ENCODE results near the gene STAU1.
"Not testable (repeated sequence)": the region's sequence is repeated elsewhere in the genome, so short reads cannot be mapped to it uniquely, and the experiment has no call there.

Gene STAU1

DNA sequence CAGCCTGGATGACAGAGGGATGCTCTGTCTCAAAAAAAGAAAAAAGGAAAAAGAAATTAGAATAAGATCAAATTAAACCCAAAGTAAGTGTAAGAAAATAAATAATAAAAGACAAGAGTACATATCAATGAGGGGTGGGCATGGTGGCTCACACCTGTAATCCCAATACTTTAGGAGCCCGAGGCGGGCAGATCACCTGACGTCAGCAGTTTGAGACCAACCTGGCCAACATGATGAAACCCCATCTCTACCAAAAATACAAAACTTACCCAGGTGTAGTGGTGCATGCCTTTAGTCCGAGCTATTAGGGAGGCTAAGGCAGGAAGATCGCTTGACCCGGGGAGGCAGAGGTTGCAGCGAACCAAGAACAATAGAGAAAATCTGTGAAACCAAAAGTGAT lies 14.9 kb upstream of the STAU1 start:
- DNase-seq = no peak

GRCh38 chr20:49199729-49200293 lies 11.7 kb upstream of the STAU1 start:
- no peak for DNase-seq

- not testable (repeated sequence) for DNase-seq
Measured at GRCh38 chr20:49192944-49193518, 4.9 kb upstream of the STAU1 start.

DNA sequence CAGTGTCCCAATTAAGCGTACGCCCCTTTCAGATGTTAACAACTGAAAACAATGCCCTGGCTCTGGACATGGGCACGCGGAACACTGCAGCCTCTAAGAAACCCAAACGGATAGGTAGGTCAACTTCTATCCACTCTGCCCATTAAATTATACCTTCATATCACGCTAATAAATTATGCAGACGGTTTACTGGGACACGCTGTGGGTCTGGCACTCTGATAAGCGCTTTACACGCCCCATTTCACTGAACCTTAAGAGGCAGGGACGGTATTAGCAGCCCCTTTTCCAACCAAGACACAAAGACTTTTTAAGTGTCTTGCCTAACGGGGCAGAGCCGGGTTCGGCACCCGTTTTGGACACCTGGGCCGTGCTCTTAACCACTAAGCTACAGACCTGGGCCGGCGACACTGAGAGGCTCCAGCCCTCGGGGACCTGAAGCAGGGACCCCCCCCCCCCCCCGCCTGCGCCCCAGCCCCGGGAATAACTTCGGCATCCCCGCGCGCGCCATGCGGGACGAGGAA lies 744 bp downstream of the STAU1 start:
- no peak for DNase-seq

DNA sequence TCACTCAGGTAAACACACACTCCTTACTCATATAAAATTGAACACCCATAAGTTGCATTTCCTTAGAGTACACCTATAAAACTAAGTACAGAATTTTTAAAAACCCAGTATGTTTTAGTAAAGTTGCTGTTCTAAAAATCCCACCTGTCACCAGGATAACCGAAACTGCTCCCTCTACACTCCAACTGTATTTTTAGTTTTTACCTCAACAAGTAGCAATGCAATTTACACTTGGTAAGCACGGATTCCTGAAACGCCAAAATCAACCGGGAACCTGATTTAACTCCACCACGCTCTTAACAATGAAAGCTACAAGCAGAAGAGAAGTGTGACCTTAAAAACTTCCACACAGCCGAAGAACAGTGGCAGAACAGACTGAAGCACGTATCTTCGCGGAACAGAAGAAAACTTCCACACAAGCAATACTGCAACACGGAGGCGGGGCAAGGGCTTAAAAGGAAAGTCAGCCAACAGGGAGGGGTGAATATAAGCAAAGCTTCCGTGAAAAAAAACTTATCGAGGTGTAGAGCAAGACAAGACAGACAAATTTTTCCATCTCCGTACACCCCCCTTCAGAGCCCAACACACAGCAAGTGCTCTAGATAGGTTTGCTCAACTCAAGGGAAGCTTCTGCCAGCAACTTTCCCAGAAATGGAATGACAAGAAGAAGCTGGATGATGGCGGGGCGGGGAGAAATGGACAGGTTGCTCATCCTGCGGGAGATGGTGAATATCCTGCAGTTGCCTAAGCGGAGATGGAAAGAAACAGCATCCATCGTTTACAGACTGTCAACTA lies 1.4 kb downstream of the STAU1 start:
- DNase-seq = peak; percentile 37

DNA sequence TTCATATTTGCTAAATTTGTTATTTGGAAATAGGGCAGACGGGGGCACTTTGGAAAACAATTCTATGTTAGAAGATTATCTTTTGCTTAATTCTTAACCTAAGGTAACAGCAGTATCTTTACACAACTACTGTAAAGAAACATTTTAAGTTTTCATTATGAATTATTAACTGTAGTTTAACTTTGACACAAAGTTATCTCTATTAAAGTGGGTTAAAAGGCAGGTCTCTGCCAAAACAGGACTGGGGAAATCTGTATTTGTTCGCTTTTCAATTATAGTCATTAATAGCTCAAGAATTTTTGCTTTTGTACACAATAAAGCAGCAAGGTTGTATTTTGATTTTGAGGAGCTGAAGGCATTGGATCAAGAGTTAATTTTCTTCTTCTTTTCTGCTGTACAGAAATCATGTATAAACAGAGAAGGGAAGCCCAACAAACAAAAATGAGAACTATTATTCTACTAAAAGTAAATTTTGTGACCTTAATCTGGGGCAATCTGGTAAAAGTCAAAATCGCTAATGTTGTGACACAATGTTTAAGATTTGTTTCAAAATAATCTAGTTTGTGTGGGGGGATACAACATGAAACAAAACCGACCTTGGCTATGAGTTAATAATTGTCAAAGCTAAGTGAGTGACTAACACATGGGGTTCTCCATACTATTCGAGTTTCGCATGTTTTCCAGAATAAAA lies 2.9 kb downstream of the STAU1 start:
- no peak for DNase-seq

- no peak for DNase-seq
Measured at GRCh38 chr20:49184691-49185070, 3.5 kb downstream of the STAU1 start.

- not testable (repeated sequence) for DNase-seq
Measured at GRCh38 chr20:49184084-49184501, 4.0 kb downstream of the STAU1 start.

DNA sequence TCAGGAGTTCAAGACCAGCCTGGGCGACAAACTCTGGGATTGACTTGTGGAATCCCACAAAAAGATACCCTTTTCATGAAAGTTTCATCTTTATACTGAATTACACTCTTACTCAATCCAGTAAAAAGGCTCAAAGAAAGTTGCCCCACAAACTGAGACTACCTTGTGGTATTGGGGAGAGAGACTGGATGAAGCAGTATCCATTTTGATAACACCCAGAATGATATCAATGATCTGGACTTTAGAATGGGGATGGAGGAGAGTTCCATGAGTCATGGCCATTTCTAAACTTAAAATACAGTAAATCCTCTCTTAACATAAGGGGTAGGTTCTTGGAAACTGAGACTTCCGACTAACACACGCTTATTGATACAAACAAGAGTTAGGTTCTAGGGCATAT lies 4.7 kb downstream of the STAU1 start:
- no peak for DNase-seq

DNA sequence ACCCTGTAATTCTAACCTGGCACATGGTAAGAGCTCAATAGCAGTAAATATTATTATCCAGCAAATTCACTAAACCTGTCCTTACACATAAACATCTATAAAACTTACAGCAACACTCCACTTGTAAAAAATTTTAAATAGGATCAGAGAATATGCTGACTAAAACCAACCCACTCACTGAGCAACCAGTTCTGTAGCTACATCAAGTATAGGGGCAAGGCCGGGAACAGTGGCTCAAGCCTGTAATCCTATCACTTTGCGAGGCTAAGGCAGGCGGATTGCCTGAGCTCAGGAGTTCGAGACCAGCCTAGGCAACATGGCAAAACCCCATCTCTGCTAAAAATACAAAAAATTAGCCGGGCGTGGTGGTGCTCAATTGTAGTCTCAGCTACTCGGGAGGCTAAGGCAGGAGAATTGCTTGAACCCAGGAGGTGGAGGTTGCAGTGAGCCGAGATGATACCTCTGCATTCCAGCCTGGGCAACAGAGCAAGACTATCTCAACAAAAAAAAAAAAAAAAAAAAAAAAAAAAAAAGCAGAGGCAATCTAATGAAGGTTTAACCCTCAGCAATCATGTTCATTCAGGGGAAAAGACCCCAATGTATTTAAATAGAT lies 6.8 kb downstream of the STAU1 start:
- DNase-seq = no peak

DNA sequence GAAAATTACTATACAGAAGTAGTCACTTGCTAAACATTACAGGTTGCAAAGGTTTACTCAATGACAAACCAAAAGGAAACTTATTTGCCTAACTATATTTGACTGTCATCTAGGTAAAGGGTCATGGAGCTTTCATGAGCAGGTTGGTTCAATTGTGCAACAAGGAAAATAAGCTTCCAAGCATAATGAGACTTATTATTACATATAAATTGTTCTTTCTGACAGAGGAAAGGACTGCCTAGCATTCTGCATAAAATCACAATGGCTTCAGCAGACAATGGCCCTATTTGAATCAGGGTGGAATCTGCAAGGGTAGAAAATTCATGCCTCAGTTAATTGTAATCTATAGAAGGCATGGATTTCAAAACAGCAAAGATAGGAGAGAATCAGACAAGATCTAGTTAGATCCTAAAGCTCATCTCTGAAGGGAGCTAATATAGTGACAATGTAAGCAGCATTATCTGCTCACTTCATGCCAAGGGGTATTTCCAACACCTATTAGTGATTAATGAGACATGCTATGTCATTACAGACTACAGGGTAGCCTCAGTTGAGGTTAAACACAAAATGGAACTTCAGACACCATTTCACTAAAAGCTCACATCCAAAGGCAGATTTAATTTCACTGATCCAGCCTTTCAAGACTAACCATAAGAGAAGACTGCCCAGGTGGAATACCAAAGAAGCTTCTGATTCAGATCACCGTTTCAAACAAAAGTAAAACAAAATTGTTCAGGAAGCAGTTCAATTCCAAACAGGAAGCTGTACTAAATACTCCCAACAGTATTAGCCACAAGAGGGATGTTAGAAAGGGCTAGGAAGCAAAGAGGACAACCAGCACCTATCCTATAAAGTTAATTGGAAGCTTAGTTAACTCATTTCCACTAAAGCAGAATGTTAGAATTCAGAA lies 8.5 kb downstream of the STAU1 start:
- DNase-seq = peak; percentile 20

DNA sequence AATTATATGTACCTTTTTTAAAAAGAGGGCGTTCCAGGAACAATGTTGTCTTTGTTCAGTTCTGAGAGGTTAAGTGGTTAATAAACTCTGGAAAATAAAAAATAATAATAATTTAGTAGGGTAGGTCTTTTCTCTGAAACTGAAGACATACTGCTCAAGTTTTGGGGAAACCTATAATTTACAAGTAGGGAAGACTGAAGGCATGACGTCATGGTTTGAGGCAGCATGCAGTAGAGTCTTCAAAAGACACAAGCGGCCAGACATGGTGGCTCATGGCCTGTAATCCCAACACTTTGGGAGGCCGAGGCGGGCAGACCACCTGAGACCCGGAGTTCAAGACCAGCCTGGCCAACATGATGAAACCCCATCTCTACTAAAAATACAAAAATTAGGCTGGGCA lies 14.0 kb downstream of the STAU1 start:
- no peak for DNase-seq

DNA sequence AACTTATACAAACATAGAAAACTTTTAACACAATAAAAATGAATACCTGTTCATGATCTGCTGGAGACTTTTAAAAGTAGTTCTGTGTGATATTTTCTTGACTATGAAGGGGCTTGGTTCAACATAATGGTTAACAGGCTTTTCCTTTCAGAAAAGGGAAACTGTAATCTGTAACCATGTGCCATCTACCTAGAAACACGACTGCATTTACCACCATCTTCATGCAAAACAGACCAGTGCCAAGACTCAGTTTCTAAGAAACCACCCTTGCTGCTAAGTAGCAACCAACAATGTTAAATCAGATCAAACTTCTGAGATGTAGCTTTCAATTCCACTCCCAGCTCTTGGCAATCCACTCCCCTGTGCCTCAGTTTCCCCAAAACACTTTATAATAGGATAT lies 15.7 kb downstream of the STAU1 start:
- DNase-seq = no peak

- peak; percentile 25 for DNase-seq
Measured at GRCh38 chr20:49171909-49172308, 16.2 kb downstream of the STAU1 start.

DNA sequence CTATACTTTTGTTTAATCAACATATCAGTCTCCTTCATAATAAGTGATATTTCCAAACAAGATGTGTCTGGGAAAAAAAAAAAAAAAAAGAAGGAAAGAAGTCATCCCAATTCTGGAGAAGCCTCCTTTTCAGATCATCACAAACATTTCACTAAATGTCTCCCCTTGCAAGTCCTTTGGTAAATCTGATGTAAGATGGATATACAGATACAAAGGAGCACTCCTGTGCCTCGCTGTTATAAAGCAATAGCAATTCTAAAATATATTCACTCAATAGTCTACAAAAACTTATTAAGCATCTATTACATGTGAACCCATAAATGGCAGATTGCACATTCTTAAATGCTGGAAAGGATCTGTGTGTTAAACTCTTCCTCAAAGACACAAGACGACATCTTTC lies 17.4 kb downstream of the STAU1 start:
- no peak for DNase-seq

DNA sequence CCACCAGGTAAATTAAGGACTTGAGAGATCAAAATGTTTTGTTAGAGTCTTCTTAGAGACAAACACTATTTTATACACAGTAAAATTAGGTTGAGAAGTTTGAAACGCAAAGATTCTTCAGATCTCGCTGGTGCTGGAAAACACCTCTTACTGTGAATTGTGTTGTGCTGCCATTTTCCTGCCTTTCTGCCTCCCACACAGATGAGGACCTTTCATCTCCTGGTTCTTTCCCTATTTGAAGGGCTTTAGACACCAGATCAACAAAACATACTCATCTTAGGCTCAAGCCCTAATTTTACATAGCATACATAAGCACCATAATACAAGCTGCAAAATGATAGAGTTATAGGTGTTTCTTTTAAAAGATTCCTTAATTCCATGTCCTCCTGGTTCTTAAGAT lies 18.6 kb downstream of the STAU1 start:
- no peak for DNase-seq

GRCh38 chr20:49168864-49169263 lies 19.3 kb downstream of the STAU1 start:
- not testable (repeated sequence) for DNase-seq

DNA sequence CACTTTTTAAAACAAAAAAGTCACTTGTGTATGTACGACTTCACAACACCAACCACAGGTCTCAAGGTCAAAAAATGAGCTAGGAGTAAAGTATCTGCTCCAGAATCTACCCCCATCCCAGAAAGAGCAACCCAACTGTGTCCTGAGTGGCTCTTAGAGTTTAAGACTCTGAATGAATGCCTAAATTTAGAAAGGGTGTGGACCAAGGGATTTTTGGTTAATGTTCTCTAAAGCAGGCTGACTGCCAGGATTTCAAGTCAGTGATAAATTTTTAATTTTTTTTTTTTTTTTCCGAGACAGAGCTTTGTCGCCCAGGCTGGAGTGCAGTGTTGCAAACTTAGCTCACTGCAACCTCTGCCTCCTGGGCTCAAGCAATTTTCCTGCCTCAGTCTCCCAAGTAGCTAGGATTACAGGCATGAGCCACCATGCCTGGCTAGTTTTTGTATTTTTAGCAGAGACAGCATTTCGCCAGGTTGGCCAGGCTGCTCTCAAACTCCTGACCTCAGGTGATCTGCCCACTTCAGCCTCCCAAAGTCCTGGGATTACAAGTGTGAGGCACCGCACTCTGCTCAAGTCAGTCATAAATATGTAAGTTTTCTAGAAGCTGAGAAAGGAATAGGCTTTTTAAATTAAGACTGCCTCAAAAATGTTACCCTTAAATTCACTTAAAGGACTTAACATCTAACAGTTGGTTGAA lies 20.2 kb downstream of the STAU1 start:
- no peak for DNase-seq

GRCh38 chr20:49166534-49167449 lies 21.3 kb downstream of the STAU1 start:
- DNase-seq = no peak

DNA sequence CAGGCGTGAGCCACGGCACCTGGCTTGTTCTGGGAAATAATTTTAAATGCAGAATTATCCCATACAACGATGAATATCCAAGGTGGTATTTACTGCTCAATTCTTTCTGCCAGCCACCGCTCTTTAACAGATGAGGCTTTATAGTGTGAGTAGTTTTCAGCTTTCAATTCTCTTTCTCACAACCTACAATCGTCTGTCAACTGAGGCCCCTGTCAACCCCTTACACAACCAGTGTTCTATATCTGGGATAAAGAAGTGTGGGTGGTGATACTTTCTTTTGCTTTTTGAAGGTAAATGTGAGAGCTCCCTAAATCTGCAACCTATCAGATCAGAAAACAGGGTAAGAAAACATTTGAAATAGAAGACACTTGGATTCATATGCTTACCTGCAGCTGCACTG lies 22.5 kb downstream of the STAU1 start:
- no peak for DNase-seq
